HG03139 (cell line): ENCODE data around the gene ST6GALNAC5.

Experiments used
- ATAC-seq: cut with Tn5 transposase; IDR thresholded peaks from one replicate; pipeline ENCODE4 v1.9.1; 2021; ENCODE audit not compliant: unreplicated experiment

ST6GALNAC5 gene

GRCh38 chr1:77096496-77097255 lies 229.4 kb downstream of the ST6GALNAC5 start:
- ATAC-seq: no peak

DNA sequence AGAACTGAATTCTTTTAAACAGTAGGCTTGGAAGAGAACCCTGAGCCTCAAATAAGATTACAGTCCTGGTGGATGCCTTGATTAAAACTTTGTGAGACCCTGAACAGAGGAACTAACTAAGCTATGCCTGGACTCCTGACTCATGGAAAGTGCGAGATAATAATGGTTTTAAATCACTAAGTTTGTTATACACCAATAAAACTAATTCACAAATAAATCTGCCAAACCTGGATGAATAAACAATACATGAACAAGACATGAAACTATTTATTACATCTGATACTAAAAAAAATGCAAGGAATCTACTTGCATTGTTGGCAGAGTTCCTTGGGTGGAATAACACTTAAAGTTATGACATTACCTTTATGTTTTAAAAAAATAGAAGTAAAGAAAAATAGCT lies 233.6 kb downstream of the ST6GALNAC5 start:
- no peak for ATAC-seq

DNA sequence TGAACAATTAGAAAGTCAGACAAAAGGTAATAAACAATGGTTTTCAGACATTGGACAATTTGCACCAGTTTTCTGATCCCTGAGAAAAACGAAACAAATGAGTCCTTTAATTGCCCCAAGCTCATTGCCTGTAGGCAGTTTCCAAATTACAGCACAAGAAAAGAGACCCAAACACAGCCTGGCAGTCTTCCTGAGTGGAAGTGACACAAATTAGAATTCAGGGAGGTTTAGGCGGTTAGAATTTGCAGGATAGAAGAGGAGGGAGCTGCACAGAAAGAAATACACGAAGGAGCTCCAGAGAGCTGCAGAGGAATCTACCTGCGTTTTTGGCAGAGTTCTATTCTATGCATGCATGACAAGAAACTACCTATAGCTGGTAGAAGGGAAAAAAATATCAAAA lies 236.2 kb downstream of the ST6GALNAC5 start:
- no peak for ATAC-seq

DNA sequence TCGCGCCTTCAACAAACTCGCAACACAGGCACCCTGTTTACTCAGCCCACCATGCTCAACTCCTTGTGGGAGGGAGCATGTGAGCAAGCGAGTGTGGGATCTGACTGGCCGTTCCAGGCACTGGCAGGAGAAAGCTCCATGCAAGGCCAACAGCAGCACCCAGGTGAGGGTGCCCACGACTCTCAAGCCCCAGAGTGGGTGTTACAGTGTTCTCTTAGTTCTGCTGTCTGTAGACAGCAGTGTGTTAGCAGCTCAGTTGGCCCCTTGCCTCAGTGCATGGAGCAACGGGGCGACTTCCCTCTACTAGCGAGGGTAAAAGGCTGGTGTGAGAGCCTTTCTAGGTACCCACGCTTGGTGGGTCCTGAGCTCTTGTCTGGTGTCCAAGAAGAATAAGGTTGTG lies 237.4 kb downstream of the ST6GALNAC5 start:
- no peak for ATAC-seq
